SHP77 treated with DMSO at 0.1 percent for 48 hours (cell line): ENCODE measurements around the gene ARHGAP26.
A peak's percentile ranks its signal among the peaks of the same experiment; 100 is the strongest.

Source experiments
- DNase-seq: peaks from one replicate; lab custom pipeline; 2025; lab: John Stamatoyannopoulos, UW

Gene ARHGAP26

DNA sequence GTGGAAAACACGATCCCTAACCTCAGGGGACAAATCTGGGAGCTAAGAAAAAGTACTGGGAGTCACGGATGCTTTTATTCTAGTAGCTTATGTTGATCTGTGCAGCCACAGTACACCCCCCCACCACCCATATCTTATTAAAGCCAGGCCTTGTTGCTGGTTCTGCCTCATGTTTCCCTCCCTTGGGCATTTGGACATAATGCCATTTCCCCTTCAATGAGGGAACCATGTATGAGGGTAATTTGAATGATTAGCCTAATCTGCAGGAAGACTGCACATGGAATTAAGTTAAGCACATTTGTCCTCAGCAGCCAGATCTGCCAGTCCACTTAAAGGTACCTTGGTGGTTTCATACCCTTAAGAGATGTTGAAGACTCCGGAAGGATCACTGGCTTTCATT, 102.0 kb downstream of the ARHGAP26 start:
- no peak for DNase-seq

DNA sequence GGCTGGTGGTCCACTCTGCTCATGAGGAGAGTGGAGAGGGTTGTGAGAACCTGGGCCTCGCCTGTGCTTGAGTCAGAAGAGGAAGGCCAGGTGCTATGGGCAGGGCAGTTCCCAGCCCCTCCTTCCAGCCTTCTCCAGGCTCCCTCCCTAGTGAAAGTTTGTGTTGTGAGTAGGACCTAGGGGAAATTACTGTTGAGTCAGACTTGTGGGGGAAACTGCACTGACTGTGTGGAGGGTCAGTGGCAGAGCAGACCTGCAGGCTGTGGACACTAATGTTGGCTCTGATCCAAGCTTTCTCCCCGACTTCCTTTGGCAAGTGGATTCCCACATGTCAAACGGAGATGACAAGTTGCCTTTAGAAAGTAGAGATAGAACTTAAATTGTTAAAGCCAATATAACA, 102.6 kb downstream of the ARHGAP26 start:
- no peak for DNase-seq

DNA sequence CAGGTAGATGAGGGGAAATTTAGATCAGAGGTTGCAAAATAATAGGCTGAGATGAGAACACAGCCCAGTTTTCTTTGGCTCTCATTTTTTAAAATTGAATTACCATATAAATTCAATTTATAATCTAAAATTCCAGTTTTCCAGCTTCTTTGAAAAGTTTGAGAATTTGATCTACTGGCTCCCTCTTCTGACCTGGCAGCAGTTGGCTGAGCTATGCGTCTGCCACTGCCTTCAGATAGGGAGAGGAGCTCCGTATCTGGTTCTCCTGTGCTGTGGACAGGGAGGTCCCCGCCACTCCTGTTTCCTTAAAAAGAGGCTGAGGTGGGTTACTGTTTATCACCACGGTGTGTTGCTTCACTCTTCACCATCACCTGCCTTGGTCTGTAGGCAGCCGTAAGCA, 103.7 kb downstream of the ARHGAP26 start:
- no peak for DNase-seq

DNA sequence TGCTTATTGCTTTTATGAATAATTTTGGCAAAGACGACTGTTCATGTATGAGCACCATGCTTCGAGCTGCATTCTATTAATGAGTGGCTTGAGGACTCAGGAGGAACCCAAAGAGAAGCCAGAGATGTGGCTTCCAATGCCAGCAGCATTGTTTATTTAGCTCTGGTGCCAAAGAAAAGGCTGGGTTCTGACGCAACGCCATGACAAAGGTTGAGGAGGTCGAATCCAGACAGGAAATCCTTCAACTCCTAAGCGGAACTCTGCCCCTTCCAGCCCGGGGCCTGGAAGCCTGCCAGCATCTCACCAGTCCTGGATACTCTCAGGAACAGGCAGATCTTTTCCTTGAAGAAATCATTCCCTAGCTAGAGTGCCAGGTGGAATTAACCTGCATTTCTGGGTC, 104.4 kb downstream of the ARHGAP26 start:
- peak; percentile 71 for DNase-seq

DNA sequence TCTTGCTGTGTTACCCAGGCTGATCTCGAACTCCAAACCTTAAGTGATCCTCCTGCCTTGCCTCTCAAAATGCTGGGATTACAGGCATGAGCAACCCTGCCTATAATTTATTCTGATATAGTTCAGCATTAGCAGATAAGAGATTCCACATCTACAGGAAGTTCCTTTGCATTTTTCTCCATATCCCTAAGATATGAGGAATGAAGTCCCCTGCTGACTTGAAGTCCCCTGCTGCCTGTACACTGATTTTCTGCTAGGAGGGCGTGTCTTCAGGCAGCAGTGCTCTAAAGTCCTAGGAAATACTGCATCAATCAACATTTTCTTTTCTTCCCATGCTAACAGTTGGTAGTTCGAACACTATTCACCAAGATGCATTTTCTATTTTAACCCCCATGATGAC, 105.8 kb downstream of the ARHGAP26 start:
- no peak for DNase-seq

DNA sequence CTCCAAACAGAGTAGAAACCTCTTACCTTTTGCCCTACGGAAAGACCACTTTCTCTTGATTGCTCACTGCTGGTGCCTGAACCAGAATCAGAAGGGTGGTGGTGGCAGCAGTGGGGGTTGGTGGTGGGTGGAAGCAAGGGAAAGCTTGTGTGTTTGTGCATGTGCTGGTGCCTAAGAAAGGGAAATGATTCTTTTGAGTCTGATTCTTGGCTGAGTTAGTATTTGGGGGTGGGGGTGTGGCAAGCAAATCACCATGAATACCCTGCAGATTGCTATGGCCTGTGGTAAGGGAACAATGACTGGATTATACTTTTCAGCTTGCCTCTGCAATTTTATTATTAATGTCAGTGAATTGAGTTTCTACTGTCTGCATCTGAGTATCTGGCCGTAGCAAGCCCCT, 106.6 kb downstream of the ARHGAP26 start:
- DNase-seq = no peak

DNA sequence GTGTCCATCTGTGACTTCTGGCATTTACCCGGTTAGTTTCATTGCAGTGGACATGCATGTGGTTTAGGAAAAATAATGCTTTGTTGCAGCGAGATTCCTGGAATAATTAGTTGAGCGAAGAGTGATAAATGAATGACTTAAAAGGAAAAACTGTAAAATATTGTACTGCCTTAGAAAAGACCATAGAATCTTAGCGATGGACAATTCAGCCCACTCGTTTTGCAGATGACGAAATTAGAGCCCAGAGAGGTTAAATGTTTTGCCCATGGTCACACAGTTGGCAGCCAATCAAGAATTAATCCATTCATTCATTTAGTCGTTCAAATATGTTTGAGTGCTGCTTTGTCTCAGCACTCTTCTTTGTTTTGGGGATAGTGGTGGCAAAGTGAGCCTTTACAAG, 107.9 kb downstream of the ARHGAP26 start:
- DNase-seq = no peak

DNA sequence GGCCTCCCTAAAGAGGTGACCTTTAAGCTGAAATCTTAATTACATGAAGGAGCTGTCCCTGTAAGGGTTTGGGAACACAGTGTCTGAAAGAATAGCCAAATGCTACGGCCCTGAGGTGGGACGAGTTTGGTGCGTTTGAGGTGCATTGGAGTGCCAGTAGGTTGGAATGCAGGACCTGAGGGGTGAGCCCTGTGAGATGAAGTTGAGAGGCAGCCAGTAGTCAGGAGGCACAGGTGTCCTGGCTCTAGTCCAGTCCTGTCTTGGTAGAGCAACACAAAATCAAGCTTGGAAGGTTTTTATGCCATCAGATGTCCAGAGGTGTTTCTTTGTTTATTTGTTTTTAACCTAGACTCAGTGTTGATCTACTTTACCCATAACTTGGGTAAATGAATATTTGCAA, 108.5 kb downstream of the ARHGAP26 start:
- DNase-seq = no peak

DNA sequence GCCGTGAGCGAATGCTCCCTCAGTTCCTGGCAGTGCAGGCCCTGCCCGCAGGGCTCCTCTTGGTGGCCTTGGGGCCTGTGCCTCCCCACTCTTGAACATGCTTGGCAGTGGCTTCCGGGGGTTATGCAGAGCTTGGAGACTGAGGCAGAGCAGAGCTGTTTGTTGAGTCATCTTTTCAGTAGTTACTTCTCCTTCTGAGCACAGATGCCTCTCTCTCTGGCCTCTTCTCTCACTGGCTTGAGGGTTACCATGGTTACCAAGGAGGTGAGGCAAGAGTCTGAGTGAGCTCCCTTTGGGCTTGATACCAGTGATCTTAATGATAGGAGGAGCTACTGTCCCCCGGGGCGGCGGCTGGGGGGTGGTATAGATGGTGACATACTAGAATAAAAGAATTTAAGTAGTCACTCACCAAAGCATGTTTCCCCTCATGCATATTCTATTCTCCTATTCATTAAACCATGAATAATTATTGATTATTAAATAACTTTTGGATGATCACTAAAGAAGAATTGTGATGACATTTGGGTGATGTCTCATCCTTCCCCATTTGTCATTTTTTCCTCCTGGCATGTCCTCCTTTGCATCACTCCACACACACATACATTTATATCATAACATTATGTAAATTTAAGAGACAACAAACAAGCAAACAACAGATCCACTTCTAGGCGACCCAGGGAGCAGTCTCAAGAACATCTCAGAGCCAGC, 111.1 kb downstream of the ARHGAP26 start:
- no peak for DNase-seq

DNA sequence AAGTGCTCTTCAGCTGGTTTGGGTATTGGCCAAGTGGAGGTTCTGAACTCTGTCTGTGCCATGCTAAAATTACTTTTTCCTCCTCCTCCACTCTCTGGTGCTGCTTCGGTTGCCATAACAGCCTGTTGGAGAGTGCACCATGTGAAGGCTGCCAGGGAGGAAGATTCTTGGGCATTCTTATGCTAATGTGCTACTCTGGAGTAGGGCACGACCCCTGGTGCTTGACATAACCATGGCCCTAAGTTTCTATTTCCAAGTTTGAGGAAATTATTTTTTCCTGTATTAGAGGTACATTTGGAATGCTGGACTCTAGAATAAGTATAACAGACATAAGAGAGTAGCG, 111.6 kb downstream of the ARHGAP26 start:
- DNase-seq = no peak

DNA sequence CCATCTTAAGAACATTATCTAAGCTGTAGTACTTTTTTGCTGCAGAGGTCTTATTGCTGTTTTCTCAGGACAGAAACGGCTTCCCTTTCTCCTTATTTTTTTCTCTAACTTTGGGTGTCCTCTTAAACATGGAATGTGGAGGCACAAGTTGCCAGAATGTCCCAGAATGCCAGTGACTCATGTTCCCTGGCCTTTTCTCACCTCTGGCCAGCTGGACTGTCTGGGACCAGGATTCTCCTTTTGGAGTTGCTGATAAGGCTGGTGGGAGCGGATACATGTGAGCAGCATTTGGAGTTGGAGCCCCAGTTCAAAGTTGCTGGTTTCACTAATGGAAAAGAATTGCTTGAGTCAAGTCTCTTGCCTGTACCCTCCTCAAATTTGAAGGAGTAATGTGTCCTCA, 112.8 kb downstream of the ARHGAP26 start:
- DNase-seq = no peak

DNA sequence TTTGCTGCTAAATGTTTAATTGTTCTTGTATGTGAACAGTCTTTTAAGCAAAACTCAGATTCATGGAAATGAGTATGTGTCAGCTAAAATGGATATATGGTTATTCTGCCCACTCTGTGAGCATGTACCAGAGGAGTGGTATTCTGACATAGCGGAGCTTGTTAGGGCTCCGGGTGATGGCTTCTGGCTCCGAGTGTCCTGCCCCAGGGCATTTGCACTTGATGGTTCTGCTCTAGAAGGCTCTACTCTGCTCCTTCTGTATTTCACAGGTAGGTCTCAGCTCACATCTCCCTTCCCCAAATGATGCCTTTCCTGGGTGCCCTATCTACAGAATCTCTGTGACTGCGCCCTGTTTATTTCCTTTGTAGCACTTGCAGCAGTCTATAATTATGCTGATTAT, 113.3 kb downstream of the ARHGAP26 start:
- DNase-seq = no peak

DNA sequence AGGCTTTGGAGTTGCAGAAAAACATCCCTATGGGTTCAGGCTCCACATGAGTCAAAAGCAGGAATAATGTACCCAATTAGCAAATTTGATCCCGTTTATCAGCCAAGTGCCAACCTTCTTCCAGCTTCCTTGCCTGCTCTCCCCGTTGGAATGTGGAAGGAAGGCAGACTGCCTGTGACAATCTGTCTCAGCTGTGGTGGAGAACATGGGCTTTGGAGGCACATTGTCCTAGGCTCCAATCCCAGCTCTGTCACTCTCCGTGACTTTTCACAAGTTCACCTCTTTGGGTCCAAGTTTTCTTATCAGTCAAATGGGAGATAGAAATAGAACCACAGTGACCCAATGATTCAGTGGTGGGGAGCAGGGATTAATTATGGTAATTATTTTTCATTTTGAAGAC, 113.9 kb downstream of the ARHGAP26 start:
- no peak for DNase-seq

DNA sequence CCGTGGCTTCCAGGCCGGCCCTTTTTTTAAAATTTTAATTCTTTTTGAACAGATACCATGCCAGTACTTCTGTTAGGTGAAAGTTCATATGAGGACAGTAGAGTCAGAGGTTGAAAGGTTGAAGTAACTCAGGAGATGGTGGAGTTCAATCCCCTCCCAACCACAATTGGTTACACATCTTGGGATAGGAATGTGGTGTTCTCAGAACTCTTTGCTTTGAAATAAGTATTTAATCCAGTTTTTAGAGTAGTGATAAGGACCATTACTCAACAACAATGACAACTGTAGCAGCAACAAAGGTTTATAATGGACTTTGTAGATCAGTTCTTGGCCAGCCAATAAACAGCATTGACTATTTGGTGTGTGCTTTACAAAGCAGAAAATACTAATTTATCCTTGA, 116.0 kb downstream of the ARHGAP26 start:
- DNase-seq = no peak

DNA sequence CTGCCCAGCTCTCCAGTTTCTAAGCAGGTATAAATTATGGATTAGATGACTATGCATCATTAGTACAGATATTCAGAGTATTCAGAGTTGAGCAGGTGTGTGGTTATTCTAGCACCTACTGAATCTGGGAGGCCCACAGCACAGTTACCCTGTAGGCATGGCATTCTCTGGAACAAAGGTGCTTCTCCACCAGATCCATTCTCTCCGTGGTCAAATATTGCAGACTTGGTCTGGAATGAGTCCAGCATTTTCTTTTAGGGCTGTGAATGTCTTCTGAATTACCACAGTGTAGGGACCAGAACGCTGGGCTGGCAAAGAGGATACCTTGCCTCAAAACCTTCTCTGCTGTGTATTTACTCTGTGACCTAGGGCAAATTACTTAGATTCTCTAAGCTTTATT, 116.8 kb downstream of the ARHGAP26 start:
- DNase-seq = no peak

DNA sequence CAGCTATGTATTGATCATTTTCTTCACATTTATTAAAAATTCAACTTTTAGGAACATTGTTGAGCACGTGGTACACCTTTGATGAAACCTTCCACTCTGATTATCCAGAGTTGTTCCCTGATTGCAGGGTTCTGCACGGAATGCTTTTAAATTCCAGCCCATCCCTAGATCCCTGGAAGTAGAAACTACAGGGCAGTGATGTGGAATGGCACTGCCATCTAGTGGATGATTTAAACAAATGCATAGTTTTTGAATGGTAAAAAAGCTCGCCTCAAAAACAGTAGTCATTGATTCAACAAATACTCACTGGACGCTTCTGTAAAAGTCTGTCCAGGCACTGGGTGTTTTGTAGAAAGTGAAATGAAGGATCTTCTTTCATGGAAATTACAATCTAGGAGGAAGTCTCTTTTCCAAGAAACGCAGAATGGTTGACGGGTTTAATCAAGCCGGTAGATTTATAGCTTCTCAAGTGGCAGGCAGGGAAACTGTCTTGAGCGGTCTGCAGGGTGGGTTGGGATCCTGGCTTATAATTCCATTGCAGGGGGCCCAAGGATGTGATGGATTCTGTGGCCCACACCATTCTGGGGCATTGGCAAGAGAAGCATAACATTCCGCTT, 118.4 kb downstream of the ARHGAP26 start:
- DNase-seq = peak; percentile 14

DNA sequence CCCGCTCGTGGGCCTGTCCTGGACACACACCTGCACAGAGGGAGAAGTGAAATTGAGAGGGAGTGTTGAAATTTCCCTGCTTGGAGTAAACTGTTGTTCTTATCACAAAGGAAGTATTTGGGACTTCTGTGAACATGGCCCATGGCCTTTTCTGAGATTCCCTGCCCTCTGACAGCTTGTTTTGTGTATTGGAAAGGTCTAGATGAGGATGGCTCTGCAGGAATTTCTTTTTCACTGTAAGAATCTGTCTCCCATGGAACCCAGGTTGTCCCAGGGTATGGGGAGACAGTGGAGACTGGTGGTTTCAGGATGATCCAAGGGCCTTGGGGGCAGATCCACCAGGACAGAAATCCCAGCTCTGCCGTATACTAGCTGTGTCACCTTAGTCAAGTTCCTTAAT, 121.8 kb downstream of the ARHGAP26 start:
- DNase-seq = no peak

DNA sequence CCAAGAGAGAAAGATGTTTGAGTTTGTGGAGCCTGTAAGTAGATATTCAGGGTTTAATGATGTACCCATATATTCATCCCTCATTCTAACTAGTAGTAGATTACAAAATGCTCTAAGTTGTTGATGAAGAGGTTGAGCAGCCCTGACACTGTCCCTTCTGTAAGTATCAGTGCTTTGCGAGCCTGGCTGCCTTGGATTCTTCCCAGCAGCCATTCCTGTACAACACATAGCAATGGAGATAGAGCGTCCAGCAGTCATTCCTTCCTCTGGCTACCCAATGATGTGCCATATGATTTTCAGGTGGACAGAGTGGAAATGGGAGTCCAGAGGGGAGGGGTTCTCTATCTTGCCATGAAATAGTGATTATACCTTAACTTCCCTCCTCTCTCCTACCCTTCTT, 124.1 kb downstream of the ARHGAP26 start:
- no peak for DNase-seq

DNA sequence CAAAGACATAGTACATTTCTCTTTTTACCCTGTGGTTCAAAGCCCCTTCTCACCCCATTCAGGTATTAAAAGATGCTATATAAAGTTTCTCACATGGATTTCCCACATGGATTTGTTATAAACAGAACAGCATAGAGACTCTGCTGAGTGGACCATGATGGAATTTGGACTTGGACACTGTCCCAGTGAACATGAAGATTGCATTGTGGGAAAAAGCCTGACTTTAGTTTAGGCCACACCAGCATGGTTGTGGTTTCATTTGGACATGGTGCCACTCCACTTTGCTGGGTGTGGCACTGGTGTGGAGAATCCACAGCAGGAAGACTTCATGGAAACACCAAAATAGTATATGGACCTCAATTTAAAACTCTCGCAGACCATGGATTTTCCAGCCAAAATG, 124.6 kb downstream of the ARHGAP26 start:
- DNase-seq = no peak

DNA sequence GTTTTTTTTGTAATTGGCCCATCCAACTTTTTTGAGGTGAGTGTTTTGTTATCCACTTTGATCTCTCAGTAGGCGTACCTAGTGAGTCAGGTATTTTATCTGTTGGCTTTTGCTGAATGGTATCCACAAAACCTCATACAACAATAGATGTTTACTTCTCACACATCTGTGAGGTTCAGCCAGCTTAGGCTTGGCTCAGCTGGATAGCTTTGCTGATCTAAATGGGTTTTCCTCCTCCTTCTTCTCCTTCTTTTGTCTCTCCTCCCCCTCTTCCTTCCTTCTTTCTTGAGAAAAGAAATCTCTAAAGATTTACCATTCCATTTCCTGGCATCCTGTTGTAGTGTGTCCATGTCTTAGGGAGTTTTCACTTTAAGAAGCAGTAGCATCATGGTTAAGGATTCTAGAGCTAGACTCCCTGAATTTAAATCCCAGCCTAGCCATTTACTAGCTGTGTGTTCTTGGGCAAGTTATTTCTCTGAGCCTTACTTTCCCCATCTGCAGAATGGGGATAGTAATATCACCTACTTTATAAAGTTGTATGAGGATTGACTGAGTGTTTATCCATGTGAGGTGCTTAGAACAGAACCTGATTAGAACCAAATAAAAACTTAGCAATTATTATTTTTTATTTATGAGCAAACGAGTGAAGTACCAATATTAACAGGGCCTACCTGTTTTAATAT, 126.3 kb downstream of the ARHGAP26 start:
- no peak for DNase-seq

DNA sequence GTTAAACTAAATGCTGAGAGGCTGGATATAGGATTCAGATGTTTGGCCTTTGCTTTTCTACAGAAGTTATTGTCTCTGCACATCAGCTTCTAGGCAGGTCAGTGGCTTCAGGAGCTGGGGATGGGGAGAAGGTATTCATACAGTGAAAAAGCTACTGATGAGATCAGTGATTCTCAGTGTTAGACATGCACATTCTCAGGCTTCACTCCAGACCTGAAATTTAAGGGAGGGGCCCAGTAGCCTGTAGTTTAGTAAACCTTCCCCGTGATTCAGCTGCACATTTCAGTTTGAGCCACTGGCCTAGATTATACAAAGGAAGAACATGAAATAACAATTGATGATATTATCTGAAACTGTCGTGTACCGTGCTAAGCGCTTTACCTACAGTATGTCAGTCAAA, 127.2 kb downstream of the ARHGAP26 start:
- DNase-seq = no peak

DNA sequence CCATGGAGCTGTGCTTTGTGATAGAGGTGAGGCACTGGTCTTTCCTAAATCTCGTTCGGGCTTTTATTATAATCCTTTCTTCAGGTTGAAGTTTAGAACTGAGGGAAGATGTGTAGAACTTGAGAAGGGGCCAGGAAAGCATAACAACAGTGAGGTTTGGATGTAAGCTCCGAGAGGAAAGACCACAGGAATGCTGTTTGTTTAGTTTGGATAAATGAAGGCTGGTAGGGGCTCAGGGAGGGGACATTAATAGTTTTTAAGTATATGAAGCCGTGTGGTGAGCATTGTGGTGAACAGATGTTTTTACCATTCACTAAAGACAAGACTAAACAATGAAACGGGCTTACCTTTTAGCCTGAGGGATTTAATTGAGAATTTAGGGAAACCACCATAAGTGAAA, 130.8 kb downstream of the ARHGAP26 start:
- no peak for DNase-seq

DNA sequence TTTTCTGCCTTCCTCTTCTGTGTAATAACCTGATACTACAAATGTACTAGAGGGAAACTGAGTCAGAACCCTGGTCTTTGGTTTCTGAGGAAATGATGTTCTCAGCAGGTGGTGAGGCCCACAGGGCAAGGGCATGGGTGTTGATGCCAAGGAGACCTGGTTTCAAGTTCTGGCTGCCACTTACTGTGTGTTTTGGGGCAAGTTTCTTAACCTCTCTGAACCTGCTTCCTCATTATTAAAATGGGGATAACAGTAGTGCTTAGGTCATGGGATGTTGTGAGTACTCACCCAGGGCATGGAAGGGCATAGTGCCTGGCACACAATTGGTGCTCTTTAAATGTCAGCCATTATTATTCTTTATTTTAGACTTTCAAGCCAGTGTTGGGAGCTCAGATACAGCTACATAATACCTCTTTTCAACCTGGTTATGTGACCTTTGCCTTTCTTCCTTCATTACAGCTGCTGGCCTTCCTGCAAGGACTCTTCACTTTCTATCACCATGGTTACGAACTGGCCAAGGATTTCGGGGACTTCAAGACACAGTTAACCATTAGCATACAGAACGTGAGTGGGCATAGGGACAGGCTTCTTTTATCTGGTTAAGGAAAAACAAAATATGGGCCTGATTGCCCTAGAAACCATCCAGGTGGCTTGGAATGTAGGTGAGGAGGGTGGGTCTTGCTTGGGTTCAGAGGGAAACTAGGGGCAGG, 131.5 kb downstream of the ARHGAP26 start:
- DNase-seq = no peak
